ENCODE results near the gene S100Z.
A peak's percentile ranks its signal among the peaks of the same experiment; 100 is the strongest.
"Not testable (repeated sequence)": the region's sequence is repeated elsewhere in the genome, so short reads cannot be mapped to it uniquely, and the experiment has no call there.

Gene S100Z

GRCh38 chr5:76867038-76867437 lies 17.2 kb downstream of the S100Z start:
- no peak for DNase-seq (ENCODE audit: extremely low spot score, insufficient read length, low read depth)
- no peak for FAIRE-seq

- peak; percentile 79 for FAIRE-seq
- DNase-seq (ENCODE audit: extremely low spot score, insufficient read length, low read depth) = peak; percentile 26
These were observed 18.2 kb downstream of the S100Z start for GRCh38 chr5:76867827-76868693.

GRCh38 chr5:76870046-76870445 lies 20.2 kb downstream of the S100Z start:
- no peak for FAIRE-seq
- no peak for DNase-seq (ENCODE audit: extremely low spot score, insufficient read length, low read depth)

- peak; percentile 71 for FAIRE-seq
- DNase-seq (ENCODE audit: extremely low spot score, insufficient read length, low read depth) = no peak
These were observed 24.3 kb downstream of the S100Z start for GRCh38 chr5:76874088-76874581.

- no peak for FAIRE-seq
- DNase-seq (ENCODE audit: extremely low spot score, insufficient read length, low read depth) = no peak
These were observed 39.0 kb downstream of the S100Z start for GRCh38 chr5:76888733-76889300.

GRCh38 chr5:76893294-76893693 lies 43.5 kb downstream of the S100Z start:
- no peak for FAIRE-seq
- no peak for DNase-seq (ENCODE audit: extremely low spot score, insufficient read length, low read depth)

GRCh38 chr5:76896196-76896595 lies 46.4 kb downstream of the S100Z start:
- FAIRE-seq (no peak), DNase-seq (ENCODE audit: extremely low spot score, insufficient read length, low read depth) (no peak)

- FAIRE-seq (no peak), DNase-seq (ENCODE audit: extremely low spot score, insufficient read length, low read depth) (no peak)
These were observed 51.7 kb downstream of the S100Z start for GRCh38 chr5:76901522-76901921.

- DNase-seq (ENCODE audit: extremely low spot score, insufficient read length, low read depth) (no peak), FAIRE-seq (no peak)
These were observed 58.4 kb downstream of the S100Z start for GRCh38 chr5:76908166-76908565.

- not testable (repeated sequence) for DNase-seq (ENCODE audit: extremely low spot score, insufficient read length, low read depth); FAIRE-seq
These were observed 60.6 kb downstream of the S100Z start for GRCh38 chr5:76910344-76910933.

- not testable (repeated sequence) for FAIRE-seq; DNase-seq (ENCODE audit: extremely low spot score, insufficient read length, low read depth)
These were observed 64.9 kb downstream of the S100Z start for GRCh38 chr5:76914671-76915070.

- DNase-seq (ENCODE audit: extremely low spot score, insufficient read length, low read depth) = no peak
- FAIRE-seq = no peak
These were observed 68.7 kb downstream of the S100Z start for GRCh38 chr5:76918539-76918938.

- FAIRE-seq (no peak), DNase-seq (ENCODE audit: extremely low spot score, insufficient read length, low read depth) (no peak)
These were observed 70.7 kb downstream of the S100Z start for GRCh38 chr5:76920491-76920890.

- no peak for FAIRE-seq
- DNase-seq (ENCODE audit: extremely low spot score, insufficient read length, low read depth) = no peak
These were observed 76.7 kb downstream of the S100Z start for GRCh38 chr5:76926329-76927105.

- DNase-seq (ENCODE audit: extremely low spot score, insufficient read length, low read depth) = no peak
- no peak for FAIRE-seq
These were observed 78.1 kb downstream of the S100Z start for GRCh38 chr5:76927961-76928360.

GRCh38 chr5:76930083-76930482 lies 80.3 kb downstream of the S100Z start:
- FAIRE-seq = no peak
- no peak for DNase-seq (ENCODE audit: extremely low spot score, insufficient read length, low read depth)

GRCh38 chr5:76938177-76938576 lies 88.4 kb downstream of the S100Z start:
- FAIRE-seq = peak; percentile 18
- no peak for DNase-seq (ENCODE audit: extremely low spot score, insufficient read length, low read depth)

- DNase-seq (ENCODE audit: extremely low spot score, insufficient read length, low read depth) (no peak), FAIRE-seq (peak; percentile 5)
These were observed 91.2 kb downstream of the S100Z start for GRCh38 chr5:76941000-76941399.

GRCh38 chr5:76941442-76941841 lies 91.6 kb downstream of the S100Z start:
- DNase-seq (ENCODE audit: extremely low spot score, insufficient read length, low read depth) = no peak
- no peak for FAIRE-seq

GRCh38 chr5:76942581-76942980 lies 92.8 kb downstream of the S100Z start:
- DNase-seq (ENCODE audit: extremely low spot score, insufficient read length, low read depth) (no peak), FAIRE-seq (no peak)
